GM23338 (cell line): ENCODE measurements around the gene TTYH1. TPM values are rescaled to one million over a fixed set of nuclear protein-coding genes. Genes with fewer than 3 reads are reported as not detected.

Experiments used
- ATAC-seq: fragments of 200-7000 bp; cut with Tn5 transposase; 3 replicates; pipeline ENCODE4 v1.9.1; 2020
- DNase-seq: peaks from one replicate; pipeline ENCODE4 v3.0.0-alpha.2; 2015; ENCODE audit warnings: low spot score
- H2AFZ ChIP-seq: fragments of 200-600 bp; sonication (generic); 2 replicates; pipeline ENCODE4 v1.8.0; 2016; ENCODE audit warnings: antibody characterized with exemption, mild to moderate bottlenecking, moderate library complexity
- H3F3A ChIP-seq: fragments of 200-600 bp; sonication (generic); replicated peaks from 2 replicates; pipeline ENCODE4 v1.8.0; 2017; ENCODE audit warnings: antibody characterized with exemption, mixed run types, low read depth
- H3K27ac ChIP-seq: fragments of 200-600 bp; sonication (generic); 2 replicates; pipeline ENCODE4 v1.6.1; 2016; ENCODE audit warnings: low read depth
- H3K27me3 ChIP-seq: fragments of 200-600 bp; sonication (generic); 2 replicates; pipeline ENCODE4 v1.8.0; 2016; ENCODE audit warnings: mild to moderate bottlenecking, mixed run types, moderate library complexity; ENCODE audit not compliant: insufficient read depth
- H3K36me3 ChIP-seq: fragments of 200-600 bp; sonication (generic); 2 replicates; pipeline ENCODE4 v1.8.0; 2016; ENCODE audit warnings: mild to moderate bottlenecking; ENCODE audit not compliant: insufficient read depth
- H3K4me1 ChIP-seq: fragments of 200-600 bp; sonication (generic); 2 replicates; pipeline ENCODE4 v1.8.0; 2016; ENCODE audit warnings: mild to moderate bottlenecking, moderate library complexity; ENCODE audit not compliant: insufficient read depth
- H3K4me2 ChIP-seq: fragments of 200-600 bp; sonication (generic); 2 replicates; pipeline ENCODE4 v1.7.1; 2017; ENCODE audit warnings: mixed run types
- H3K4me3 ChIP-seq: fragments of 200-600 bp; sonication (generic); 2 replicates; pipeline ENCODE4 v1.6.1; 2016; ENCODE audit warnings: mixed run types
- H3K79me2 ChIP-seq: fragments of 200-600 bp; sonication (generic); replicated peaks from 2 replicates; pipeline ENCODE4 v1.8.0; 2017; ENCODE audit warnings: mild to moderate bottlenecking; ENCODE audit not compliant: insufficient read depth
- H3K9me2 ChIP-seq: fragments of 200-600 bp; sonication (generic); 2 replicates; pipeline ENCODE4 v1.8.0; 2017; ENCODE audit not compliant: insufficient read depth
- H4K20me1 ChIP-seq: fragments of 200-600 bp; sonication (generic); replicated peaks from 2 replicates; pipeline ENCODE4 v1.8.0; 2017; ENCODE audit warnings: mild to moderate bottlenecking; ENCODE audit not compliant: insufficient read depth
- H3K27ac Mint-ChIP-seq: 2 replicates; pipeline ENCODE4 v1.8.0; 2020; ENCODE audit warnings: inconsistent platforms, mild to moderate bottlenecking, moderate library complexity, mixed read lengths
- H3K27me3 Mint-ChIP-seq: 3 replicates; pipeline ENCODE4 v1.8.0; 2022; ENCODE audit warnings: low read depth, mild to moderate bottlenecking, moderate library complexity, mixed read lengths, inconsistent platforms; ENCODE audit not compliant: insufficient read depth, poor library complexity
- H3K36me3 Mint-ChIP-seq: 3 replicates; pipeline ENCODE4 v1.8.0; 2021; ENCODE audit warnings: low read depth, mild to moderate bottlenecking, inconsistent platforms, moderate library complexity, mixed read lengths
- H3K4me1 Mint-ChIP-seq: 3 replicates; pipeline ENCODE4 v1.8.0; 2020; ENCODE audit warnings: mild to moderate bottlenecking, inconsistent platforms, mixed read lengths
- H3K4me3 Mint-ChIP-seq: 3 replicates; pipeline ENCODE4 v1.8.0; 2021; ENCODE audit warnings: moderate library complexity, mild to moderate bottlenecking, inconsistent platforms, mixed read lengths
- H3K9me3 Mint-ChIP-seq: 3 replicates; pipeline ENCODE4 v1.8.0; 2020; ENCODE audit warnings: moderate library complexity, mild to moderate bottlenecking, inconsistent platforms, mixed read lengths
- EZH2 ChIP-seq: fragments of 200-600 bp; sonication (generic); IDR thresholded peaks from one replicate; pipeline ENCODE4 v1.8.0; 2017; ENCODE audit warnings: antibody characterized with exemption, mild to moderate bottlenecking, low read depth; ENCODE audit not compliant: unreplicated experiment
- NANOG ChIP-seq: IDR thresholded peaks from 2 replicates; pipeline ENCODE4 v1.6.1; 2016; ENCODE audit warnings: antibody characterized with exemption, borderline replicate concordance
- ZNF114 ChIP-seq: fragments of 250-450 bp; sonication (Bioruptor Pico); IDR thresholded peaks from 2 replicates; pipeline ENCODE4 v1.5.0; 2020; ENCODE audit warnings: mild to moderate bottlenecking, moderate library complexity
- ZNF462 ChIP-seq: fragments of 250-450 bp; sonication (Bioruptor Pico); IDR thresholded peaks from 2 replicates; pipeline ENCODE4 v1.5.0; 2020; ENCODE audit warnings: mild to moderate bottlenecking, moderate library complexity
- polyA plus RNA-seq: library from polyadenylated mRNA; unstranded; fragments of >200 nt; fragmentation: Nextera tagmentation; extraction: Ambion mirVana; gene quantifications from 2 replicates; pipeline ENCODE4 v1.2.1, GENCODE V29; 2016
- total RNA-seq: library from RNA; depleted of rRNA; stranded (reverse); fragments of >200 nt; shearing (Covaris generic); gene quantifications from 2 replicates; pipeline ENCODE4 v1.2.3, GENCODE V29; 2014

Gene TTYH1
- total and polyA plus RNA-seq, 2 experiments from 2014 or later = 18.2 to 40.8 TPM

DNA sequence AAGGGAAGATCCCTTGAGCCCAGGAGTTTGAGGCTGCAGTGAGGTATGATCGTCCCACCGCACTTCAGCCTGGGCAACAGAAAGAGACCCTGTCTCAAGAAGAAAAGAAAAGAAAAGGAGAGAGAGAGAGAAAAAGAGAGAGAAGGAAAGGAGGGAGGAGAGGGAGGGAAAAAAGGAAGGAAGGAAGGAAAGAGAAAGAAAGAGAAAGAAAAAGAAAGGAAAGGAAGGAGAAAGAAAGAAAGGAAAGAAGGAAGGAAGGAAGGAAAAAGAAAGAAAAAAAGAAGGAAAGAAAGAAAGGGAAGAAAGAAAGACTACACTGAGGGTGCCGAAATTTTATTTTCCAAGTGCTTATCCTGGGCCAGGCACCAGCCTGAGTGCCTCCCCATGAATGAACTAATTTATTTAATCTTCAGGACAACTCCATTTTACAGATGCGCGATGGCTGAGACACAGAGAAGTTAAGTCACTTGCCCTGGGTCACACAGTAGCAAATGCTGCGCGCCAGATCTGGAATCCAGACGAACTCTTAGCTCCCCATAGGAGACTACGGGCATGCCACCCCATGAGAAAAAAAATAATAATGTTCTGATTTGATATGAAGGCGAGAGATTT is 55.1 kb downstream of the TTYH1 start (continued):
- TF ChIP-seq NANOG (no peak), ZNF462 (CRISPR knock-in tag) (no peak)

GRCh38 chr19:54470991-54471782 is 55.9 kb downstream of the TTYH1 start:
- TF ChIP-seq EZH2 (peak; percentile 11), ZNF114 (CRISPR knock-in tag) (no peak)
- H3K27me3 ChIP-seq = peaks cover 32% of the 10 kb centered on the region
- peak; percentile 69 for ATAC-seq
- Mint-ChIP-seq H3K27ac (no peak overlapping the region), H3K36me3 (no peaks in the 10 kb centered on the region; the same call in 2 of the 3 replicates), H3K9me3 (no peaks in the 10 kb centered on the region), H3K4me1 (peaks cover 21% of the 10 kb centered on the region), H3K27me3 (peaks cover 26% of the 10 kb centered on the region), H3K4me3 (peak overlapping the region; percentile 58)
- H3F3A ChIP-seq = 0 out of 2 replicates have a peak, but pooled peaks cover 3% of the 10 kb centered on the region
- peaks cover 17% of the 10 kb centered on the region for H3K4me1 ChIP-seq
- H4K20me1 ChIP-seq = no peaks in the 10 kb centered on the region; the same call in 1 of the 2 replicates
- H3K9me2 ChIP-seq = no peaks in the 10 kb centered on the region
- peak overlapping the region; percentile 84 for H3K4me2 ChIP-seq
- no peaks in the 10 kb centered on the region for H3K36me3 ChIP-seq
- H3K79me2 ChIP-seq = no peaks in the 10 kb centered on the region
- no peak overlapping the region for H3K27ac ChIP-seq
- peak overlapping the region; percentile 91; the same call in 1 of the 2 replicates for H2AFZ ChIP-seq
- DNase-seq = peak; percentile 69
- peak overlapping the region; percentile 60 for H3K4me3 ChIP-seq
